ENCODE data around the gene FBXO15. TPM values are rescaled to one million over a fixed set of nuclear protein-coding genes. Genes with fewer than 3 reads are reported as not detected.

The FBXO15 gene
- total RNA-seq, 1 donor from 2014 or later, result 0.76 TPM

DNA sequence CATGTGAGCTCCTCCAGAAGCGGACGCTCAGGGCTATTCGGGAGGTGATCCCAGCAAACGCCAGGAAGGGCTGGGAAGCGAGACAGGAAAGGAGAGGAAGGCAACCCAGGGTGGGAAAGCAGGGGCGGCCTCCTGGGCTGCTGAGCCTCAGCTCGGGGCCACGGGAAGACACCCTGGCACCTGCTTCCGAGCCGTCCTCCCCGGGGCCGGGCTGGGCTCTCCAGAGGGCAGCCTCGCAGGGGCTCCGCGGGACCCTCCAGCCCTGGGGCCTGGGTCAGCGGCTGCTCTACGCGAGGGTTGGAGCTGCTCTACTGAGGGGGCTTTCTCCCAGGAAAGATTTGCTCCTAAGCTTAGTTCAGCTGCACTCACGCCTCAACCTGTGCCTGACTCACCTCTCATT, 34.7 kb upstream of the FBXO15 start:
- TF ChIP-seq, protein P1, sequence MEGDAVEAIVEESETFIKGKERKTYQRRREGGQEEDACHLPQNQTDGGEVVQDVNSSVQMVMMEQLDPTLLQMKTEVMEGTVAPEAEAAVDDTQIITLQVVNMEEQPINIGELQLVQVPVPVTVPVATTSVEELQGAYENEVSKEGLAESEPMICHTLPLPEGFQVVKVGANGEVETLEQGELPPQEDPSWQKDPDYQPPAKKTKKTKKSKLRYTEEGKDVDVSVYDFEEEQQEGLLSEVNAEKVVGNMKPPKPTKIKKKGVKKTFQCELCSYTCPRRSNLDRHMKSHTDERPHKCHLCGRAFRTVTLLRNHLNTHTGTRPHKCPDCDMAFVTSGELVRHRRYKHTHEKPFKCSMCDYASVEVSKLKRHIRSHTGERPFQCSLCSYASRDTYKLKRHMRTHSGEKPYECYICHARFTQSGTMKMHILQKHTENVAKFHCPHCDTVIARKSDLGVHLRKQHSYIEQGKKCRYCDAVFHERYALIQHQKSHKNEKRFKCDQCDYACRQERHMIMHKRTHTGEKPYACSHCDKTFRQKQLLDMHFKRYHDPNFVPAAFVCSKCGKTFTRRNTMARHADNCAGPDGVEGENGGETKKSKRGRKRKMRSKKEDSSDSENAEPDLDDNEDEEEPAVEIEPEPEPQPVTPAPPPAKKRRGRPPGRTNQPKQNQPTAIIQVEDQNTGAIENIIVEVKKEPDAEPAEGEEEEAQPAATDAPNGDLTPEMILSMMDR (IDR thresholded peaks at IDR 0.05; ENCODE audit: partially characterized antibody, unreplicated experiment), result no peak
- no peak for DNase-seq
- Mint-ChIP-seq H3K4me3 (ENCODE audit: unreplicated experiment) (no peak overlapping the region), H3K36me3 (ENCODE audit: unreplicated experiment) (peaks cover 17% of the 10 kb centered on the region), H3K9me3 (ENCODE audit: unreplicated experiment) (no peaks in the 10 kb centered on the region), H3K4me1 (ENCODE audit: low read depth, unreplicated experiment) (peaks cover 7% of the 10 kb centered on the region), H3K27ac (ENCODE audit: unreplicated experiment) (no peak overlapping the region), H3K27me3 (ENCODE audit: unreplicated experiment) (no peaks in the 10 kb centered on the region)

DNA sequence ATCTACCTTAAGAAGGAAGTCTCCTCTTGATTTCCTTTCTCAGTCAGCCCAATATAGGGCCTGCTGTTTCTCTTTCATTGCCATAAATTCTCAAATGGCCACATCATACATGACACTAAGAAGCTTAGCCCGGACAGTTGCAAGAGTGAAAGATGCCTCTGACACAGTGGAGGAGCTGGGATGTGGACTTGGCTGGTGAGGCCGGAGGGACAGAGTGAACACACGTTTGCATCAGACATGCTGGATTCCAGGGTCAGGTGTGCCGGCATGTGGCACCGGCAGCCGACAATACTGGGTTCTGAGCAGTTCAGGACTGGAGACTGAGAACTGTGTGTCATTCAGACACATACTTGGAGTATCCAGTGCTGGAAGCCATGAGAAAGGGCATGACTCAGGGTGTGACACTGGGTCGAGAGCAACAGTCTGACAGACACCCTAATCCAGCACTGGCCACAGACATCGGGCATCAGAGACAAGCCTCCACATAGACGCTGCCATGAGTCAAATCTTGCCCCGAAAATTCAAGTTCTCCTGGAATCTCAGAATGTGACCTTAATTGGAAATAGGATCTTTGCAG, 32.1 kb upstream of the FBXO15 start:
- no peak overlapping the region for H3K27ac Mint-ChIP-seq (ENCODE audit: unreplicated experiment)
- H3K4me3 Mint-ChIP-seq (ENCODE audit: unreplicated experiment), result no peak overlapping the region
- peaks cover 24% of the 10 kb centered on the region for H3K36me3 Mint-ChIP-seq (ENCODE audit: unreplicated experiment)
- no peak for DNase-seq
- peaks cover 21% of the 10 kb centered on the region for H3K4me1 Mint-ChIP-seq (ENCODE audit: low read depth, unreplicated experiment)
- no peaks in the 10 kb centered on the region for H3K27me3 Mint-ChIP-seq (ENCODE audit: unreplicated experiment)
- H3K9me3 Mint-ChIP-seq (ENCODE audit: unreplicated experiment), result peaks cover 7% of the 10 kb centered on the region
- TF ChIP-seq, protein P1 (IDR thresholded peaks at IDR 0.05; ENCODE audit: partially characterized antibody, unreplicated experiment), result no peak

DNA sequence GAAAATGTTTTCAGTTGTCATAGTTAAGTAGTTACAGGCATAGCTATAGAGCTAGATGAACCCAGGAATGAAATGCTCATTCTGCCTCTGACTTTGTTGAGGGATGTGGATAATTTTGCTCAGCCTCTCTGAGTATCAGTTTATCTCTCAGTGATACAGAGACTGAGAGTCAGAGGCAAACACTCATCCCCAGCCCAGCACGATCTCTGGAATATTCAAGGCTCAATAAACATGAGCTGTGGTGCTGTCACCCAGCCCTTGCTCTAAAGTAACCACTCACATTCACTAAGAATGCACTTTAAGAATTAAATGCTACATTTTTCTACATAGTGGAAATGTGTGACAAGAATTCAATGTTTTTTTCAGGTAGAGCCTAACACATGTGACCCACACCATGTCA, 31.2 kb upstream of the FBXO15 start:
- H3K4me3 Mint-ChIP-seq (ENCODE audit: unreplicated experiment), result no peak overlapping the region
- DNase-seq, result no peak
- H3K27me3 Mint-ChIP-seq (ENCODE audit: unreplicated experiment), result no peaks in the 10 kb centered on the region
- H3K4me1 Mint-ChIP-seq (ENCODE audit: low read depth, unreplicated experiment), result peaks cover 21% of the 10 kb centered on the region
- H3K9me3 Mint-ChIP-seq (ENCODE audit: unreplicated experiment), result peaks cover 7% of the 10 kb centered on the region
- H3K36me3 Mint-ChIP-seq (ENCODE audit: unreplicated experiment), result peaks cover 24% of the 10 kb centered on the region
- H3K27ac Mint-ChIP-seq (ENCODE audit: unreplicated experiment), result no peak overlapping the region
- TF ChIP-seq, protein P1 (IDR thresholded peaks at IDR 0.05; ENCODE audit: partially characterized antibody, unreplicated experiment), result no peak

DNA sequence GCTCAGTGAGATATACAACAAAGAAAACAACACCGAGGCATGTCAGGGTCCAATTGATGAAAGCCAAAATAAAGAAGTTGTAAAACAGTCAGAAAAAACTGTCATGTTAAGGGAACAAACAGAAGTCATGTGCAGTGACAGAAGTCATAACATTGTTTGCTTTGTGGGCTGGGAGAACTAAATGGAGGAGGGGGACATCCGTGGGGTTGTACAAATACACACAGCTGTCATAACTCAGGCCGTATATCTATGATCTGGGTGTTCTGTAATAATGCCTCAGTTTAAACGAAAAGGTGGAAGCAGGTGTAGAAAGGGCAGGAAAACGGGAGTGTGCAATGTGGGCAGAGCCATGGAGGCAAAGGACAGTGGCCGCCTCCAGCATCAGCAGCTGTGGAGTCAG, 28.0 kb upstream of the FBXO15 start:
- Mint-ChIP-seq H3K4me3 (ENCODE audit: unreplicated experiment) (peak overlapping the region; percentile 2), H3K27ac (ENCODE audit: unreplicated experiment) (peak overlapping the region; percentile 65), H3K9me3 (ENCODE audit: unreplicated experiment) (peaks cover 9% of the 10 kb centered on the region), H3K36me3 (ENCODE audit: unreplicated experiment) (peaks cover 16% of the 10 kb centered on the region), H3K4me1 (ENCODE audit: low read depth, unreplicated experiment) (peaks cover 21% of the 10 kb centered on the region), H3K27me3 (ENCODE audit: unreplicated experiment) (no peaks in the 10 kb centered on the region)
- no peak for DNase-seq
- TF ChIP-seq, protein P1 (IDR thresholded peaks at IDR 0.05; ENCODE audit: partially characterized antibody, unreplicated experiment), result no peak

DNA sequence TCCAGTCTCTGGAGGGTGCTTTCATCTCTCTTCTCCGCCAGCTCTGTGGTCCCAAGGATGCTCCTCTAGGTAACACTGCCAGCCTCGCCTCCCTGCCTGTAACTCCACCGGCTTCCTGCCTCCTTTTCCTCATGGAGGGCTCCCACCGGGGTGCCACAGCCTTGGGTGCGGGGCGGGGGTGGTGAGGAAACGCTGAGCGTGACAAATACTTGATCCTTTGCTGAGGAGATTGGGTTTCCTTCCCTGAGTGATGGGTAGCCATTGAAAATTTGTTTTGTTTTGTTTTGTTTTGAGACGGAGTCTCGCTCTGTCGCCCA, 25.8 kb upstream of the FBXO15 start:
- DNase-seq, result no peak
- Mint-ChIP-seq H3K4me1 (ENCODE audit: low read depth, unreplicated experiment) (peaks cover 21% of the 10 kb centered on the region), H3K27me3 (ENCODE audit: unreplicated experiment) (no peaks in the 10 kb centered on the region), H3K9me3 (ENCODE audit: unreplicated experiment) (peaks cover 9% of the 10 kb centered on the region), H3K27ac (ENCODE audit: unreplicated experiment) (no peak overlapping the region), H3K36me3 (ENCODE audit: unreplicated experiment) (peaks cover 8% of the 10 kb centered on the region), H3K4me3 (ENCODE audit: unreplicated experiment) (no peak overlapping the region)
- TF ChIP-seq, protein P1 (IDR thresholded peaks at IDR 0.05; ENCODE audit: partially characterized antibody, unreplicated experiment), result no peak

All from glutamatergic neuron (in vitro differentiated cells).